Mucosa of stomach (tissue), 1 donor: ENCODE results near the gene STK24.

Source experiments
- H3K27me3 ChIP-seq: one replicate; pipeline ENCODE4 v1.7.0; 2013; ENCODE audit warnings: mild to moderate bottlenecking, low read length; ENCODE audit not compliant: control insufficient read depth, insufficient read depth
- H3K36me3 ChIP-seq: one replicate; pipeline ENCODE4 v1.7.0; 2013; ENCODE audit warnings: low read length; ENCODE audit not compliant: control insufficient read depth, insufficient read depth
- H3K4me1 ChIP-seq: one replicate; pipeline ENCODE4 v1.7.0; 2013; ENCODE audit warnings: mild to moderate bottlenecking, low read length; ENCODE audit not compliant: control insufficient read depth, insufficient read depth
- H3K4me3 ChIP-seq: one replicate; pipeline ENCODE4 v1.7.0; 2013; ENCODE audit warnings: low read length
- H3K9ac ChIP-seq: one replicate; pipeline ENCODE4 v1.7.0; 2013; ENCODE audit warnings: mild to moderate bottlenecking, low read length, moderate library complexity
- H3K9me3 ChIP-seq: one replicate; pipeline ENCODE4 v1.7.0; 2013; ENCODE audit warnings: mild to moderate bottlenecking, low read length, moderate library complexity; ENCODE audit not compliant: control insufficient read depth
- donor health status: Pancreatic carcinoma.

Gene STK24

GRCh38 chr13:98462946-98463345, 114.0 kb downstream of the STK24 start:
- Histone ChIP-seq H3K9me3 (no peaks in the 10 kb centered on the region), H3K27me3 (no peaks in the 10 kb centered on the region), H3K36me3 (peaks cover 46% of the 10 kb centered on the region), H3K9ac (no peak overlapping the region), H3K4me1 (peaks cover 25% of the 10 kb centered on the region), H3K4me3 (no peak overlapping the region)

- H3K9ac ChIP-seq: no peak overlapping the region
- H3K27me3 ChIP-seq: no peaks in the 10 kb centered on the region
- H3K4me1 ChIP-seq: peaks cover 19% of the 10 kb centered on the region
- peaks cover 43% of the 10 kb centered on the region for H3K36me3 ChIP-seq
- H3K4me3 ChIP-seq: no peak overlapping the region
- no peaks in the 10 kb centered on the region for H3K9me3 ChIP-seq
These were observed 114.5 kb downstream of the STK24 start for GRCh38 chr13:98462241-98462882.

DNA sequence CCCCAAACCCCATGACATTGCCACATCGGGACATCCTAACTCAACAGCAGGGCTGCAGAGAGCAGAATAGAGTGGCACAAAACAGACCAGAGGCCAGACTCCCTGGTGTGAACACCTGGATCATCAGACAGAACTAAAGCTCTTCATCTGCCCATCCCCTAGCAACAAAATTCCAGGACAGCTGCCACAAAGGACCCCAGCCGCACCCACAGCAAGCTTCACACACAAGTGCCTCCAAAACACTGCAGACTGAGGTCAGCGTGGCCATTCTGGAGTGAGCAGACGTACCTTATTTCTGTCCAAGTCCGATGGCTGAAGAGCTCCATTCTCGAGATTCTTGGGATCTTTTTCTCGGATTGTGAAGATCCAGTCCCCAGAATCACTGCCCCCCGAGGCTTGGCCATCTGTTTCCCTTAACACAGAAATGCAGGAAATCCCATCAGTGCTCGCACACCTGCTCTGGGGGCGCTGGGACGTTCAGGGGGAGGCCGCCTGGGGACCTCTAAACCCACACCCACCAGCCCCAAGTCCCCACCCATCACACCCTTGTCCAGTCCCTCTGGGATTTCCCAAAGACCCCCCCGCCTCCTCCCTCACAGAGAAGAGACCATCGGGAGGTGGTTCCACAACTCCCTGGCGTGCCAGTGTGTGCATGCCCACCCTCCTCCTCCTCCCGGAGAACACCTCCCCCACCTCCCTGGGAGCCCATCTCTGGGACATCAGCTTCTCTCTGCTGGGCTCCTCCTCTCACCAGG, 115.2 kb downstream of the STK24 start:
- no peak overlapping the region for H3K9ac ChIP-seq

GRCh38 chr13:98460516-98460915, 116.4 kb downstream of the STK24 start:
- Histone ChIP-seq H3K36me3 (peaks cover 45% of the 10 kb centered on the region), H3K9me3 (no peaks in the 10 kb centered on the region), H3K4me1 (peaks cover 5% of the 10 kb centered on the region), H3K4me3 (no peak overlapping the region), H3K27me3 (no peaks in the 10 kb centered on the region), H3K9ac (no peak overlapping the region)

More for the DNA sequence above, 115.2 kb downstream of the STK24 start:
- peaks cover 12% of the 10 kb centered on the region for H3K4me1 ChIP-seq
- H3K9me3 ChIP-seq: no peaks in the 10 kb centered on the region
- peaks cover 45% of the 10 kb centered on the region for H3K36me3 ChIP-seq
- no peaks in the 10 kb centered on the region for H3K27me3 ChIP-seq
- H3K4me3 ChIP-seq: no peak overlapping the region

DNA sequence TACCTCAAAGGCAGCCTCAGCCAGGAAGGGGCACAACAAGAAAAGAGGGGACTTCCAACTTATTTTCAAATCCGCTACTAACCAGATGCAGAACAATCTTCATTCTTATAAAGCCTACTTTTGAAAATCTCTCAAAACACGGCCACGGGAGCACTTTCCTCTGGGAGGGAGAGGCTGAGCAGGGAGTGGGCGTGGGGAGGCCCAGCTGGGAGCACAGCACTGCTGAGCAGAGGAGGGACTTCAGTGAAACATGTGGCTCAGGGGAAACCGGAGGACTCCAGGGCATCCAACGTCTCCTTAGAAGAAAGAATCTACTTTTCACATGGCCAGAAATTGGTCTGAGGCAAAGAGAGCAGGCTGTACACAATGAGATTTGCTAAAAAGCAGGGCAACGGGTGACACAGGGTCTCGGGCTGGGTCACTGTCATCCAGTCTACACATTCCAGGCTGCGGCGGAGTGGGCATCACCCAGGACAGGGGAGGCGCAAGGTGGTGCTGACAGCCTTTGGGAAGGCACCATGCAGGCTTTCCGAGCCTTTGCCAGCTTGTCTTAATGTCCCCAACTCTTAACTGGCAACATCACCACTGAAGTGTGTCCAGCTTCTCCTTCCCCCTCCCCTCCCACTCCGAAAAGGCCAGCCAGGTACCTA, 117.1 kb downstream of the STK24 start:
- H3K36me3 ChIP-seq: peaks cover 45% of the 10 kb centered on the region
- H3K4me1 ChIP-seq: peaks cover 1% of the 10 kb centered on the region
- no peak overlapping the region for H3K4me3 ChIP-seq
- H3K9me3 ChIP-seq: no peaks in the 10 kb centered on the region
- no peak overlapping the region for H3K9ac ChIP-seq
- no peaks in the 10 kb centered on the region for H3K27me3 ChIP-seq

DNA sequence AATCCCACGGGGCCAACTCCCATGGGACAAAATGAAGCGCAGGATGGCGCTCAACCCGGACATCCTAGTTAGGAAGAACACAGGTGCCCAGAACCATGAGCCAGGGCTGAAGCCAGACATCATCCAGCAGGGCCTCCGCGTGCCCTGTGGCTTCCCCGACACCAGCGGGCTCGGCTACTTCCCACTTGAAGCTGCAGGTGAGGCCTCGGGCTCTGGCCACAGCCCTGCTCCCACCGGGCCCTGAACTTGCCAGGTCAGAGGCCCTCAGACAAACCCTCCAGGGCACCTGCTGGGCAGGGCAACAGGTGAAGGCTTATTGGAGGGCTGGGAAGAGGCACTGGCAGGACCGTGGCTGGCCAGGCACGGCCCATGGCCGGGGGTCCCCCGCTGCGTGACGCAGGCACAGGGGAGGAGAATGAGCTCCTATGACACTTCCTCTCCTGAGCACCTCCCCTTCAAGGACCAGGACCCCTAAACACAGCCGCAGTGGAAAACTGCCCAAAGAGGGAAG, 117.7 kb downstream of the STK24 start:
- Histone ChIP-seq H3K27me3 (no peaks in the 10 kb centered on the region), H3K36me3 (peaks cover 45% of the 10 kb centered on the region), H3K4me3 (no peak overlapping the region), H3K9me3 (no peaks in the 10 kb centered on the region), H3K9ac (no peak overlapping the region), H3K4me1 (peaks cover 8% of the 10 kb centered on the region)

DNA sequence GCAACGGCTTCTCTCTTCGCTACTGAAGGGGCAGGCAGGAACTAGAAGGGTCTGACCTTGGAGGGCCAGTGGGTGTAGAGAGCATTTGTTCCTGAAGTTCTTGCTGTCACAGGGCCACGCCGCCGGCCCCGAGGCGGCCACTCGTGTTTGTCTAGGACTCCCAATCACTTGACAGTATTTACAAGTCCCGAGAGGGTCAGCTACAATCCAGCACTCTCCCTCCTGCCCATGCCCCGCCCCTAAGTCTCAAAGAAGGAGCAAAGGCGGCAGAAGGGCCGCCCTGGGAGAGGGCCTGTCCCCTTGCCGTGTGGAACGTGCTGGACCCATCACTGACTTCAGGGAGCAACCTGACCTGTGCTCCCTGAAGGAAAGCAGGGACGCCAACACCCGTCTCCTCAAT, 118.5 kb downstream of the STK24 start:
- H3K4me1 ChIP-seq: peaks cover 10% of the 10 kb centered on the region
- no peaks in the 10 kb centered on the region for H3K9me3 ChIP-seq
- H3K36me3 ChIP-seq: peaks cover 41% of the 10 kb centered on the region

GRCh38 chr13:98457053-98457452, 119.9 kb downstream of the STK24 start:
- H3K9ac ChIP-seq: no peak overlapping the region
- H3K4me3 ChIP-seq: no peak overlapping the region
- no peaks in the 10 kb centered on the region for H3K9me3 ChIP-seq
- H3K27me3 ChIP-seq: no peaks in the 10 kb centered on the region
- peaks cover 10% of the 10 kb centered on the region for H3K4me1 ChIP-seq
- peaks cover 40% of the 10 kb centered on the region for H3K36me3 ChIP-seq

More for the DNA sequence above, 118.5 kb downstream of the STK24 start:
- H3K27me3 ChIP-seq: no peaks in the 10 kb centered on the region
- no peak overlapping the region for H3K4me3 ChIP-seq
- H3K9ac ChIP-seq: no peak overlapping the region

DNA sequence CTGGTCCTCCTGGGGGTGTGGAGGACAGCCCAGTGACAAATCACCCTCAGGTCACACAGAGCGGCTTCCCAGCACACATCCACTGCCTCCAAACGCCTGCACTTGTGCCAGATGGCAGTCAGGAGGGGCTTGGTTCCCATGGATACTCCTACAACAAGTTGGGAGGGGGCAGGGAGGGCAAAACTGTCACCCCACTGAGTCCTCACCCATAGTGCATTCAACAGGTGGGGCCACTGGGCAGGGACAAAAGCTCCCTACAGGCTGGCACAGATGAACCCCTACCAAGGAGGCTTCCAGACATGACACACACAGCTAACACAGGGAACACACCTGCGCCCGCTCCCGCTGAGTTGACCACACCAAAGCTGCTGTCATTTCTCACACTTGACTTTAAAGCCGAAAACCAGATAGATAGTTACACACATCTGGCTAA, 120.5 kb downstream of the STK24 start:
- Histone ChIP-seq H3K9me3 (no peaks in the 10 kb centered on the region), H3K27me3 (no peaks in the 10 kb centered on the region), H3K9ac (no peak overlapping the region), H3K36me3 (peaks cover 43% of the 10 kb centered on the region), H3K4me3 (no peak overlapping the region), H3K4me1 (peaks cover 10% of the 10 kb centered on the region)

GRCh38 chr13:98454389-98454881, 122.5 kb downstream of the STK24 start:
- peaks cover 29% of the 10 kb centered on the region for H3K36me3 ChIP-seq
- H3K9me3 ChIP-seq: no peaks in the 10 kb centered on the region
- H3K9ac ChIP-seq: no peak overlapping the region
- H3K4me3 ChIP-seq: no peak overlapping the region
- H3K27me3 ChIP-seq: no peaks in the 10 kb centered on the region
- peaks cover 10% of the 10 kb centered on the region for H3K4me1 ChIP-seq

DNA sequence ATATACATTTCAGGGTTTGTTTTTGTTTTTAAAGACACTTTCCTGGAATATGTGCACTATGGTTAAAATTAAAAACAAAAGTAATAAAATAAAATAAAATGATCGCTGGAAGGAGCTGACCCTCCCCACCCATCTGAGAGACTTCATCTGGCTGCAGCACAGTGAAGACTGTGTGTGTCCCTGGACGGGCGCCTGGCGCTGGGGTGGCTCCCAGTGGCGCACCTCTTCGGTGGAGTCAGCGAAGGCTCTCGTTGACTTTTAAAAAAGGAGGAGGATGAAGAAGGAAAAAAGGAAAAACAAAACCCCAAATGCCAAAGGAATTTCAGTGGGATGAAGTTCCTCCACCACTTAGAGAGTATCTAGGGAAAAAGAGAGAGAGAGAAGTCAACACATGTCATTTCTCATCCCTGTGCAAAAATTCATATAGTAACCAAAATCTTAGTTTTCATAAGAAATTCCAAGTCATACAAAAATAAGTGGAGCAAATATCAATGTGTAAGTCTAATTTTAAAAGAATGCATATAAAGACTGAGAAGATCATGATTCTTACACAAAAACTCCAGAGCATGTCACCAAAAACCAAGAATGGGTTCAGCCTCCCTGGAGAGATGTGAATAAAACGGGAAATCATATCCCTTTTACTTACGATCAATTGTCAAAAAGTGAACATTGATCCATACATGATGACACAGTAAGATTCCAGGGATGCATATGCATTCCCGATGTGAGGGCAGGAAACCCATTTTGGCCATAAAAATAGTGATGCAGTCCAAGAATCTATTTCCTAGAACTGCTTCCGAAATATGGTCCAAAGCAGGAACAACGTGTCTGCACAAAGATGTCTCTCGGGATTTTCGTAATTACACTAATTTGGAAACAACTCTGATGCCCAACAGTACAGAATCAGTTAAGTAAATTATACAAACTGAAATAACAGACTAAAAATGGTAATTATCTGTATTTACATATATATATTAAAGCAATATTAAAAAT, 123.8 kb downstream of the STK24 start:
- Histone ChIP-seq H3K27me3 (no peaks in the 10 kb centered on the region), H3K9ac (no peak overlapping the region), H3K36me3 (peaks cover 16% of the 10 kb centered on the region), H3K4me3 (no peak overlapping the region), H3K4me1 (peaks cover 10% of the 10 kb centered on the region), H3K9me3 (no peaks in the 10 kb centered on the region)
